HUDEP-2 (cell line): ENCODE results near the gene GRID1.

Experiments
- DNase-seq, 76 experiments: peaks; one replicate each; lab custom pipeline; 2025; ENCODE audit not compliant: unreplicated experiment in 76 of 76; lab: John Stamatoyannopoulos, UW

GRID1 gene

GRCh38 chr10:86371116-86371515 is 4.5 kb upstream of the GRID1 start:
- DNase-seq = no peak

- DNase-seq = no peak
Observed at GRCh38 chr10:86370006-86370585, 3.5 kb upstream of the GRID1 start.

GRCh38 chr10:86368987-86369386 is 2.4 kb upstream of the GRID1 start:
- DNase-seq = no peak

GRCh38 chr10:86368046-86368445 is 1.5 kb upstream of the GRID1 start:
- no peak for DNase-seq

GRCh38 chr10:86367152-86367951 is 757 bp upstream of the GRID1 start:
- DNase-seq = no peak

GRCh38 chr10:86366902-86367151 is 232 bp upstream of the GRID1 start:
- DNase-seq = no peak

GRCh38 chr10:86365346-86366032 is 1.1 kb downstream of the GRID1 start:
- DNase-seq = no peak

GRCh38 chr10:86364491-86365345 is 1.9 kb downstream of the GRID1 start:
- DNase-seq = no peak

GRCh38 chr10:86363833-86364490 is 2.6 kb downstream of the GRID1 start:
- no peak for DNase-seq

GRCh38 chr10:86363184-86363832 is 3.3 kb downstream of the GRID1 start:
- DNase-seq = peak in 5 of 76 experiments; percentile 3 to 11 (median 6)

- DNase-seq = no peak
Observed at GRCh38 chr10:86362586-86363183, 3.9 kb downstream of the GRID1 start.

- DNase-seq = no peak
Observed at GRCh38 chr10:86362129-86362527, 4.5 kb downstream of the GRID1 start.

GRCh38 chr10:86361156-86362128 is 5.2 kb downstream of the GRID1 start:
- DNase-seq = no peak

- DNase-seq = no peak
Observed at GRCh38 chr10:86360657-86361056, 5.9 kb downstream of the GRID1 start.

- no peak for DNase-seq
Observed at GRCh38 chr10:86359954-86360353, 6.6 kb downstream of the GRID1 start.

GRCh38 chr10:86359111-86359510 is 7.5 kb downstream of the GRID1 start:
- DNase-seq = no peak

GRCh38 chr10:86357676-86358075 is 8.9 kb downstream of the GRID1 start:
- no peak for DNase-seq

GRCh38 chr10:86357041-86357440 is 9.6 kb downstream of the GRID1 start:
- no peak for DNase-seq

GRCh38 chr10:86356296-86356695 is 10.3 kb downstream of the GRID1 start:
- DNase-seq = no peak
